WERI-Rb-1 (cell line): Measurements from ENCODE around the gene MED27.
A peak's percentile ranks its signal among the peaks of the same experiment; 100 is the strongest.

ENCODE experiments used
- DNase-seq: peaks from one replicate; pipeline ENCODE4 v3.0.0-alpha.2; 2020
- H3K27ac ChIP-seq: fragments of 250-450 bp; sonication (Bioruptor Pico); 2 replicates; pipeline ENCODE4 v1.5.1; 2020; ENCODE audit warnings: mild to moderate bottlenecking, moderate library complexity
- H3K27me3 ChIP-seq: fragments of 250-450 bp; sonication (Bioruptor Pico); 2 replicates; pipeline ENCODE4 v1.5.1; 2021; ENCODE audit warnings: mild to moderate bottlenecking, low read depth, moderate library complexity; ENCODE audit not compliant: insufficient read depth, severe bottlenecking
- H3K36me3 ChIP-seq: fragments of 250-450 bp; sonication (Bioruptor Pico); 2 replicates; pipeline ENCODE4 v1.5.1; 2020; ENCODE audit warnings: mild to moderate bottlenecking, moderate library complexity
- H3K4me3 ChIP-seq: 2 replicates; pipeline ENCODE4 v1.5.1; 2011; ENCODE audit warnings: low read depth, mild to moderate bottlenecking, control low read depth, low read length
- H3K9me3 ChIP-seq: fragments of 250-450 bp; sonication (Bioruptor Pico); 2 replicates; pipeline ENCODE4 v1.5.1; 2021; ENCODE audit warnings: mild to moderate bottlenecking, moderate library complexity; ENCODE audit not compliant: severe bottlenecking
- TF ChIP-seq, protein P1 (sequence below): IDR thresholded peaks from 2 replicates; pipeline ENCODE4 v1.5.1; 2011; ENCODE audit warnings: low read depth, mild to moderate bottlenecking, control low read depth, inconsistent platforms, low read length

Gene MED27

DNA sequence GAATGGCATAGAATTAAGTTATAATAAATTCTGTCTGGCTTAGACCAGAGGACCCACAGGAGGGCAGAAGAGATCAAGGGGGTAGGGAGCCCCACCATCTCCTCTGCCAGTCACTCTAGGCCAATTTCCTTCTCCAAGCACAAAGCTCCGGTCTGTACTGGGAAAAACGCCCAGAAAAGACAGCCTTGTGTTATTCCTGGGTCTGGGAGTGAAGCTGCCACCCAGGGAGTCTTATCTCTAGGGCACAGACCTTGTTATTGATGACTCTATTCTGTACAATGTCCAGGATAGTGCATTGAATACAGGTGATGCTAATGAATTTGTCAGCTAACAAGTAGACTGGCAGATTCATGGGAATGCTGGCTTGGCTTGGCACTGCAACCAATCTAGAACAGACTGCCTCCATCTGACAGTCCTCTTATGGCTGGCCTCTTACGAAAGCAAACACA lies 60.7 kb downstream of the MED27 start:
- peaks cover 3% of the 10 kb centered on the region; the same call in 1 of the 2 replicates for H3K36me3 ChIP-seq
- no peak overlapping the region for H3K27ac ChIP-seq
- H3K9me3 ChIP-seq, result no peaks in the 10 kb centered on the region
- TF ChIP-seq, protein P1, sequence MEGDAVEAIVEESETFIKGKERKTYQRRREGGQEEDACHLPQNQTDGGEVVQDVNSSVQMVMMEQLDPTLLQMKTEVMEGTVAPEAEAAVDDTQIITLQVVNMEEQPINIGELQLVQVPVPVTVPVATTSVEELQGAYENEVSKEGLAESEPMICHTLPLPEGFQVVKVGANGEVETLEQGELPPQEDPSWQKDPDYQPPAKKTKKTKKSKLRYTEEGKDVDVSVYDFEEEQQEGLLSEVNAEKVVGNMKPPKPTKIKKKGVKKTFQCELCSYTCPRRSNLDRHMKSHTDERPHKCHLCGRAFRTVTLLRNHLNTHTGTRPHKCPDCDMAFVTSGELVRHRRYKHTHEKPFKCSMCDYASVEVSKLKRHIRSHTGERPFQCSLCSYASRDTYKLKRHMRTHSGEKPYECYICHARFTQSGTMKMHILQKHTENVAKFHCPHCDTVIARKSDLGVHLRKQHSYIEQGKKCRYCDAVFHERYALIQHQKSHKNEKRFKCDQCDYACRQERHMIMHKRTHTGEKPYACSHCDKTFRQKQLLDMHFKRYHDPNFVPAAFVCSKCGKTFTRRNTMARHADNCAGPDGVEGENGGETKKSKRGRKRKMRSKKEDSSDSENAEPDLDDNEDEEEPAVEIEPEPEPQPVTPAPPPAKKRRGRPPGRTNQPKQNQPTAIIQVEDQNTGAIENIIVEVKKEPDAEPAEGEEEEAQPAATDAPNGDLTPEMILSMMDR, result 0 out of 2 replicates have a peak, but pooled peaks have one; percentile 3
- H3K4me3 ChIP-seq, result no peak overlapping the region
- DNase-seq, result no peak
- no peaks in the 10 kb centered on the region for H3K27me3 ChIP-seq

DNA sequence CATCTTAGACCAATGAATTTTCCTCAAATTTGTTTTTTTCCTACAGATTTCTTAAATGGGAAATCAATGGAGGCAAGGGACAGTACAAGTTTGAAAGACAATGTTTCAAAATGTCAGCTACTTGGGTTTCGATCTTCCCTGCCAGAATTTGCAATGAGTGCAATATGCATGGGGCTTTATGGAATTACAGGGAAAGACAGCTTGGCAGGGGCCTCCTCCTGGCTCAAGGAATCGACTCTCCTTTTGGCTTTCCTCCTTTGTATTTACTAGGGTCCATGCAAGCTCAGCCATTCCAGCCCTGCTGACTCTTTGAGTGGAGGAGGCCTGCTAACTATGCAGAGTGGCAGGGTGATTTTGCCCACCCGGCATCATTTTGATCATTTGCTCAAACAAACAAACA lies 63.2 kb downstream of the MED27 start:
- Histone ChIP-seq H3K4me3 (no peak overlapping the region), H3K27me3 (no peaks in the 10 kb centered on the region), H3K36me3 (peaks cover 19% of the 10 kb centered on the region), H3K9me3 (no peaks in the 10 kb centered on the region), H3K27ac (no peak overlapping the region)
- no peak for DNase-seq
- TF ChIP-seq, protein P1, result no peak

DNA sequence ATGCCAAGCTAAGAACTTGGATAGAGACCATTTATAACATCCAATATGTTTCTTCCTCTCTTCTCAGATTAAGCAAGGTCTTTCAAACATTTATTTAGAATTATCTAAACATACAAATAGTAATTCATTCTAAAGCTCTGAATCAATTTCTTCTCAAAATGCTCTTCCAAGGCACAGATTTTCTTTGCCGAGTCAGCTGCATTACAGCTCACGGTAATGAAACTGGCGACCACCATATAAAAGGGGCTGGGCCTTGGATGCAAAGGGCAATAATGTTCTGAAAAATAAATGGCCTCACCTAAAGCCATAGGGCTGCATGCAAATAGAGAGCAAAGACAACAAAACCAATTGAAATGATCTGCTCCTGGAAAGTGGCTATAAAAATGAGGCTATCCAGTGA lies 63.8 kb downstream of the MED27 start:
- H3K9me3 ChIP-seq, result no peaks in the 10 kb centered on the region
- no peak overlapping the region for H3K4me3 ChIP-seq
- no peak overlapping the region for H3K27ac ChIP-seq
- H3K36me3 ChIP-seq, result peaks cover 19% of the 10 kb centered on the region
- no peaks in the 10 kb centered on the region for H3K27me3 ChIP-seq
- DNase-seq, result no peak
- TF ChIP-seq, protein P1, result no peak

DNA sequence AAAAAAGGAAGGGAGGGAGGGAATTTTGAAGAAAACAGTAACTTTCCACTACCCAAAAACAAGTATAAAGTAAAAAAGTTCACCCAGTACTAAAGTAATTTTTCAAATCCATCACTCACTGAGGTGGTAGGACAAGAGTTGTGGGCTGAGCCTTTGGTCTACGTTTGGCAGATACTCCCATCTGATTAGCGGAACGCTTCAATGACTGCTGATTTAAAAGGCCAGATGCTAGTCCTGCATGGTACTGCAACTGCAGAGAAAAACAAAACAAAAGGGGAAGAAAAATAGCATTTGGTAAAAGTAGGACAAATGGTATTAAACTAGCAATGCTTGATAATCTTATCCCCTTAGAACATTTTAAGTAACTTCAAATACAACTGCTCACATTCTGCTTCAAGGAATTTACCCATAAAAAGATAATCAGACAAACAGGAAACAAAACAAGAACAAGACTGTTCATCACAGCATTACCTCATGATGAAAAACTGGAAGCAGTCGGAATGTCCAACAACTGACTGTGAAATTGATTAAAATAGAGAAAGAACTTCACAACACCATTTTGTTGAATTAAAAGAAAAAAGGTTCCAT lies 65.4 kb downstream of the MED27 start:
- TF ChIP-seq, protein P1, result no peak
- no peaks in the 10 kb centered on the region for H3K27me3 ChIP-seq
- DNase-seq, result no peak
- H3K9me3 ChIP-seq, result no peaks in the 10 kb centered on the region
- H3K36me3 ChIP-seq, result peaks cover 19% of the 10 kb centered on the region
- H3K27ac ChIP-seq, result no peak overlapping the region
- no peak overlapping the region for H3K4me3 ChIP-seq

DNA sequence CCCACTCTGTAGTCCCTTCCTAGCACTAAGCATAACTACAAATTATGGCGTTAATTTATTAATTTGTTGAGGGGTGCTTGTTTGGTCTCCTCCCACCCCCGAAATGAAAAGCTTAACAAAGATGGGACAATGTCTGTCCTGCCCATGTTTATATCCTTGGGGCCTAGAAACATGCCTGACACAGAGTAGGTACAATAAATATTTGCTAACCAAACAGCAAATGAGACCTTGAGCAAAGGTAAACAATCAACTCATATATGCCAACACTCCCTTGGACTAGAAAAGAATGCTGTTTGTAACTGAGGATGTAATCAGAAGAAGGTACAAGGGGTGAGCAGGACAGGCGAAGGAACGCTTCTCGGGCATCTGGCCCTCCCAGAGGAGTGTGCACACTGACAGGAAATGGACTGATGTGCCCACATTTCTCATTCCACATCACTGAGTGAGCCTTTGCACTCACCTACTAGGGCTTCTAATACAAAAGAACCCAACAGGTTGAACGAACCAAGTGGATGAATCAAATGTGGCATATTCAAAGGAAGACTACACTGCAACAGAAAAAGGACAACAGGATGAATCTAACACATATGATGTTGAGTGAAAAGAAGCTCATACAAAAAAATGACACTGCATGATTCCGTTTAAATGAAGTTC lies 66.8 kb downstream of the MED27 start:
- no peaks in the 10 kb centered on the region for H3K9me3 ChIP-seq
- TF ChIP-seq, protein P1, result no peak

More for the DNA sequence above, 66.8 kb downstream of the MED27 start:
- no peak for DNase-seq
- H3K4me3 ChIP-seq, result no peak overlapping the region
- H3K27ac ChIP-seq, result no peak overlapping the region
- H3K27me3 ChIP-seq, result no peaks in the 10 kb centered on the region
- H3K36me3 ChIP-seq, result peaks cover 19% of the 10 kb centered on the region
